ENCODE results near the gene SGCE. TPM values are rescaled to one million over a fixed set of nuclear protein-coding genes. Genes with fewer than 3 reads are reported as not detected.

The SGCE gene
- total RNA-seq, 1 experiment from 2014 or later: 19.0 TPM

DNA sequence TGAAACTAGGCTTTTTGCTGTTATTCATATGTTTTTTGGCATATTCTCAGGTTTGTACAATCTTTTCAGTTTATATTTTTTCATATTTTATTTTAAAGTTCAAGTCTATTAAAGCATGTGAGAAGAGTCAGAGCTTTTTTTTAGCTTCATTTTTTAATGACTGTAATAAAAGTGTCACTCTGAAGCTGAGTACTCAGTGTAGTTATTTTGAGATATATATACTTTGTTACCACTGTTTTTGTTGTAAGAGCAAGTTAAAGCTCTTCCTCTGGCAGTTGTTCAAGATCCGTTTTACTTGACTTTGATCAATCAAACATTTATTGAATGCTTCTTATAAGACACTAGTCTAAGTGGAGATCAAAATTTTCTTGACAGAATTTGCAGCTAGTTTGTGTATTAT is 108.8 kb downstream of the SGCE start:
- Mint-ChIP-seq H3K4me1 (no peaks in the 10 kb centered on the region), H3K27me3 (ENCODE audit: low read depth) (no peaks in the 10 kb centered on the region), H3K4me3 (no peak overlapping the region), H3K27ac (no peak overlapping the region), H3K36me3 (peaks cover 12% of the 10 kb centered on the region), H3K9me3 (no peaks in the 10 kb centered on the region)
- DNase-seq (ENCODE audit: low spot score): no peak
- ChIA-PET POLR2A (no interaction called here), CTCF (no interaction called here)
- no peak for ATAC-seq
- TF ChIP-seq, protein P1, sequence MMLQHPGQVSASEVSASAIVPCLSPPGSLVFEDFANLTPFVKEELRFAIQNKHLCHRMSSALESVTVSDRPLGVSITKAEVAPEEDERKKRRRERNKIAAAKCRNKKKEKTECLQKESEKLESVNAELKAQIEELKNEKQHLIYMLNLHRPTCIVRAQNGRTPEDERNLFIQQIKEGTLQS (CRISPR knock-in tag; conservative IDR thresholded peaks at IDR 0.05): no peak
- TF ChIP-seq, protein P2, sequence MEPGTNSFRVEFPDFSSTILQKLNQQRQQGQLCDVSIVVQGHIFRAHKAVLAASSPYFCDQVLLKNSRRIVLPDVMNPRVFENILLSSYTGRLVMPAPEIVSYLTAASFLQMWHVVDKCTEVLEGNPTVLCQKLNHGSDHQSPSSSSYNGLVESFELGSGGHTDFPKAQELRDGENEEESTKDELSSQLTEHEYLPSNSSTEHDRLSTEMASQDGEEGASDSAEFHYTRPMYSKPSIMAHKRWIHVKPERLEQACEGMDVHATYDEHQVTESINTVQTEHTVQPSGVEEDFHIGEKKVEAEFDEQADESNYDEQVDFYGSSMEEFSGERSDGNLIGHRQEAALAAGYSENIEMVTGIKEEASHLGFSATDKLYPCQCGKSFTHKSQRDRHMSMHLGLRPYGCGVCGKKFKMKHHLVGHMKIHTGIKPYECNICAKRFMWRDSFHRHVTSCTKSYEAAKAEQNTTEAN (CRISPR knock-in tag; IDR thresholded peaks at IDR 0.05): no peak

- Mint-ChIP-seq H3K27me3 (ENCODE audit: low read depth) (no peaks in the 10 kb centered on the region), H3K36me3 (peaks cover 17% of the 10 kb centered on the region), H3K27ac (no peak overlapping the region), H3K9me3 (no peaks in the 10 kb centered on the region), H3K4me3 (no peak overlapping the region), H3K4me1 (no peaks in the 10 kb centered on the region)
- no peak for DNase-seq (ENCODE audit: low spot score)
- no peak for ATAC-seq
- TF ChIP-seq ZMAT4 (CRISPR knock-in tag; IDR thresholded peaks at IDR 0.05): no peak
- no peak for TF ChIP-seq TP53 (CRISPR knock-in tag; IDR thresholded peaks at IDR 0.05)
- TF ChIP-seq ETV6 (CRISPR knock-in tag; IDR thresholded peaks at IDR 0.05): no peak
- TF ChIP-seq ZNF671 (CRISPR knock-in tag; IDR thresholded peaks at IDR 0.05): no peak
- CTCF ChIA-PET: no interaction called here
- POLR2A ChIA-PET: no interaction called here
Measured at GRCh38 chr7:94540428-94540827, 115.5 kb downstream of the SGCE start.

Other genes with a start within 250 kb of the SGCE start
- gene CASD1, start 146.3 kb downstream of the SGCE start, total RNA-seq (2021): 19.5 to 24.0 TPM (median 22.1 TPM) in 3 replicates

All from WTC11 (cell line).